SK-N-MC (cell line): Measurements from ENCODE around the gene F12.

Experiments
- DNase-seq: peaks from one replicate; pipeline ENCODE4 v3.0.0-alpha.2; 2011; ENCODE audit warnings: low read depth, low spot score
- H3K27ac ChIP-seq: fragments of 200-600 bp; sonication (generic); 2 replicates; pipeline ENCODE4 v1.5.1; 2016; ENCODE audit warnings: mixed run types
- H3K36me3 ChIP-seq: fragments of 200-600 bp; sonication (generic); 2 replicates; pipeline ENCODE4 v1.6.1; 2017; ENCODE audit warnings: antibody characterized with exemption, low read length, mixed read lengths; ENCODE audit not compliant: insufficient read depth
- H3K4me3 ChIP-seq: fragments of 200-600 bp; sonication (generic); 2 replicates; pipeline ENCODE4 v1.5.1; 2016
- H3K9ac ChIP-seq: fragments of 200-600 bp; sonication (generic); 2 replicates; pipeline ENCODE4 v1.8.0; 2017; ENCODE audit warnings: mixed run types, mixed read lengths; ENCODE audit not compliant: insufficient read length
- H3K9me3 ChIP-seq: fragments of 200-600 bp; sonication (generic); 2 replicates; pipeline ENCODE4 v1.6.1; 2017; ENCODE audit warnings: low read depth, mild to moderate bottlenecking, antibody characterized with exemption, low read length, moderate library complexity, mixed read lengths
- EZH2 ChIP-seq: fragments of 200-600 bp; sonication (generic); IDR thresholded peaks from one replicate; pipeline ENCODE4 v1.6.1; 2017; ENCODE audit warnings: antibody characterized with exemption
- FOXP2 ChIP-seq: optimal IDR thresholded peaks from 2 replicates; pipeline ENCODE3; 2011; ENCODE audit warnings: mild to moderate bottlenecking, moderate library complexity; ENCODE audit not compliant: insufficient read depth; ENCODE audit errors: extremely low read length, control extremely low read depth
- POLR2AphosphoS5 ChIP-seq: IDR thresholded peaks from 2 replicates; pipeline ENCODE4 v1.6.1; 2012; ENCODE audit warnings: mild to moderate bottlenecking, low read depth, low read length, borderline replicate concordance

The F12 gene

GRCh38 chr5:177359860-177360259 is 49.5 kb downstream of the F12 start:
- Histone ChIP-seq H3K36me3 (no peaks in the 10 kb centered on the region), H3K27ac (no peak overlapping the region), H3K9me3 (no peaks in the 10 kb centered on the region), H3K9ac (no peak overlapping the region), H3K4me3 (no peak overlapping the region)
- TF ChIP-seq EZH2: no peak
- no peak for TF ChIP-seq POLR2AphosphoS5
- no peak for TF ChIP-seq FOXP2
- no peak for DNase-seq

DNA sequence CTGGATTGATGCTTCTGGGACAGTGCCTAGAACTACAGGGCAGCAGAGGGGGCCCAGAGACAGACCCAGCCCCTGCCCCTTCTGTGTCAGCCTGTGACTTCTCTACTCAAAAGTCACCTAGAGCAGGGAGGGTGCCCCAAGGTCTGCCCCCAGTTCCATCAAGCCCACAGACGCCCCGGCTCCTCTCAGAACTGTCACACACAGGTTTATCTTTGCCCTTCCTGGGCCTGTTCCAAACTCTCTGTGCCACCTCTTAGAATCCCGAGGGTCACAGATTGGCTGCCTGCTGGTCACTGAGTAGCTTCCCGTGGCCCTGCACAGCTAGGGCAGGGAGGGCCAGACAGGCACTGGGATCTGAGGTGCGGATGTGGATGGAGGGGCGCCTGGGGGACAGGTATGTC is 49.9 kb downstream of the F12 start:
- H3K9ac ChIP-seq: no peak overlapping the region
- no peak overlapping the region for H3K27ac ChIP-seq
- H3K9me3 ChIP-seq: no peaks in the 10 kb centered on the region
- no peak for DNase-seq
- TF ChIP-seq EZH2 (no peak), FOXP2 (no peak), POLR2AphosphoS5 (no peak)
- H3K36me3 ChIP-seq: no peaks in the 10 kb centered on the region
- no peak overlapping the region for H3K4me3 ChIP-seq

GRCh38 chr5:177358370-177358819 is 51.0 kb downstream of the F12 start:
- H3K4me3 ChIP-seq: peak overlapping the region; percentile 89
- no peak overlapping the region for H3K27ac ChIP-seq
- no peak for DNase-seq
- no peaks in the 10 kb centered on the region for H3K9me3 ChIP-seq
- TF ChIP-seq FOXP2 (no peak), POLR2AphosphoS5 (no peak), EZH2 (no peak)
- H3K9ac ChIP-seq: peak overlapping the region; percentile 59
- H3K36me3 ChIP-seq: no peaks in the 10 kb centered on the region

DNA sequence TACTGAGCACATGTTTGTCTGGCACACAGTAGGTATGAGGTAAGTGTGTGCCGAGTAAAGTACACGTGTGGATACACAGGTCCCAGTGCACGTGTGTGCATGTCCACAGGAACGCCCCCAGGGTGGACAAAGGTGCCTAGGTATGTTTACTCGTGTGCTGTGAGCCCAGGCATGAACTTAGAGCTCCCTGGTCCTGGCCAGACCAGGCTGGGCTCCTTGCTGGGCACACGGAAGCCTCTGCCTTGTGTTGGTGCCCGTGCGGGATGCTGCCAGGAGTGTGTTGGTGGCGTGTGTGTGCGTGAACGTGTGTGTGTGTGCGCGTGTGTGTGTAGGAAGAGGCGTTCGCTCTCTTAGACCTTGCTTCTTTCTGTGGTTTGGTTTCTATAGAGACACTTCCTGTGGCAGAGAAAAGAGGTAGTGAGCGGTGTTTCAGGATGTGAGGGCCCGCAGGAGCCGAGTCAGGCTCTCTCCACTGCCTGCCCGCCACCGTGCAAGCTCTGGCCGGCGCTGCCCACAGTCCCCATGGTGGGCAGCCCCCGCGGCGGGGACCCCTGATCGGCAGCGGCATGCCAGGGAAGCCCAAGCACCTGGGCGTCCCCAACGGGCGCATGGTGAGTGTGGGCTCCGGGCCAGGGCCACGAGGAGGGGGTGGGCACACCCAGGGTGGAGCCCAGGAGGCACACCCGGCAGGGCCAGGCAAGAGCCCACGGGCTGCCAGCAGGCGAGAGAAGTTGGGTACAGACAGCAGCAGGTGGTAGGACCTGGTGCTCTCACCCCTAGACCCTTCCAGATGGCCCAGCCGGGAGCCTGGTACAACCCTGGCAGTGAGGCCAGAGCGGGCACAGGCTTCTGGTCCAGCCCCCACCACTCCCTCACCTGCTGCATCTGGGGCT is 51.7 kb downstream of the F12 start, which contains the start of gene RGS14:
RGS14 (plus strand) TSS at position 466 of the 893 bp plus-strand sequence; CDS start at position 567, 101 bp downstream.
- no peak within 1 kb of the TSS for H3K27ac ChIP-seq
- TF ChIP-seq EZH2 (no peak), FOXP2 (no peak), POLR2AphosphoS5 (peak; percentile 66; the same call in 1 of the 2 replicates)
- peak; percentile 39 for DNase-seq

DNA sequence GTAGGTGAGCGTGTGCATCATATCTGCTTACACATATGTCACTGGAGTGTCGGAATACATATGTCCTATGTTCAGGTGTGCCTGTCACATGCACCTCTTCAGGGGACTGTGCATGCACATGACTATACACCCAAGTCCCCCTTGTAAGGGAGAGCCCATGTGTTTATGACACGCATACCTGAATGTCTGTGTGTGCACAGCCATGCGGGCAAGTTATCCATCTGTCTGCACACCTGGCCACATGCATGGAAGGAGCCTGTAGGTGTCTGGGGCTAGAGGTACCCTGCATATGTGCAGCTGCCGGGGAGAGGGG is 52.3 kb downstream of the F12 start:
- no peaks in the 10 kb centered on the region for H3K36me3 ChIP-seq
- peak overlapping the region; percentile 89 for H3K4me3 ChIP-seq
- TF ChIP-seq FOXP2 (no peak), POLR2AphosphoS5 (no peak), EZH2 (no peak)
- no peak overlapping the region for H3K27ac ChIP-seq
- H3K9me3 ChIP-seq: no peaks in the 10 kb centered on the region
- no peak overlapping the region for H3K9ac ChIP-seq
- DNase-seq: no peak

More for the DNA sequence above, 51.7 kb downstream of the F12 start, which contains the start of gene RGS14:
- Histone ChIP-seq H3K4me3 (peak within 1 kb of the TSS; percentile 89), H3K36me3 (no peaks in the 10 kb centered on the region), H3K9ac (peak within 1 kb of the TSS; percentile 59), H3K9me3 (no peaks in the 10 kb centered on the region)

- Histone ChIP-seq H3K4me3 (no peak overlapping the region), H3K9me3 (no peaks in the 10 kb centered on the region), H3K9ac (no peak overlapping the region), H3K27ac (no peak overlapping the region), H3K36me3 (no peaks in the 10 kb centered on the region)
- DNase-seq: no peak
- no peak for TF ChIP-seq EZH2
- no peak for TF ChIP-seq POLR2AphosphoS5
- TF ChIP-seq FOXP2: no peak
Observed at GRCh38 chr5:177356746-177357145, 52.6 kb downstream of the F12 start.

DNA sequence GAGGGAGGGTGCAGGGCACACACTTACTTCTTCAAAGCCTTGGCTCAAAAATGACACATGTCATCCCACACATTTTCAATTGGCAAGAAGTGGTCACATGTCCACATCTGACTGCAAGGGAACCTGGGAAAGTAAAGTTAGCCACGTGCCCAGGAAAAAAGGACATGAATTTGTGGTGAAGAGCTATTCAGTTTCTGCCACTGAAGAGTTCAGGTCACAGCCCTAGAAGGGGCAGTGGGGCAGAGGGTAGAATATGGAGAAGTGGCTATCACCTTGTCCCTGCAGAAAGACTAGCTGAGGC is 53.5 kb downstream of the F12 start:
- no peaks in the 10 kb centered on the region for H3K36me3 ChIP-seq
- TF ChIP-seq POLR2AphosphoS5 (no peak), EZH2 (no peak), FOXP2 (no peak)
- no peaks in the 10 kb centered on the region for H3K9me3 ChIP-seq
- no peak overlapping the region for H3K9ac ChIP-seq
- H3K4me3 ChIP-seq: no peak overlapping the region
- no peak for DNase-seq
- H3K27ac ChIP-seq: no peak overlapping the region

DNA sequence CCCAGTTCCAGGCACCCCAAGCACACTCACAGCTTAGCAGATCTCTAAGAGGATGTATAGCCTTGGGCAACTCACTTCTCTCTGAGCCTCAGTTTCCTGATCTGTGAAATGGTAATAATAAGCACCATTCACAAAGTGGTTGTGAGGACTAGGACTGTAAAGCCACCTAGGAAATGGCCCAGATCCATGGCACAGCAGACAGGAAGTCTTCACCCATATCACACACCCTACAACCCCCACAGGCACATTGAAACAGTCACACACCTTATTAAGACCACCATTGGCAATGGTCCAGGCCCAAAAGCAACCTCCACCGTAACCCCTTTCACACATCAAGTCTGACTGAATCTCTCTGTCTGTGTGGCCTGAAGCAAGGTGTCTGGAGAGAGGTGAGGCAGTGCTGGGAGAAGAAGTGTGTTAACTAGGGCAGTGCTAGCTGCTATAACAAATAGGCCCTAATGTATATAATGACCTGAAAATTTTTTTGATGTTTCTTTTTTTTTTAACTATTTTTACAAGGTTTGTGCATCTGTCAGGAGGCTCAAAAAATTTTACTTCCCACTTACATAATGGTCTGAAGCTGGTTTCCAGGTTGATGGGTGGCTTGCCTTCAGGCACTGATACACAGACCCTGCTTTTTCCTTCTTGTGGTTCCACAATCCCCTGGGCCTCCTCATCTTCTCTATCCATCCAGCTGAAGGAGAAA is 54.0 kb downstream of the F12 start:
- no peak overlapping the region for H3K9ac ChIP-seq
- H3K4me3 ChIP-seq: no peak overlapping the region
- DNase-seq: no peak
- H3K9me3 ChIP-seq: no peaks in the 10 kb centered on the region
- H3K36me3 ChIP-seq: no peaks in the 10 kb centered on the region
- no peak overlapping the region for H3K27ac ChIP-seq
- TF ChIP-seq FOXP2 (no peak), EZH2 (no peak), POLR2AphosphoS5 (no peak)
